ENCODE data around the gene PPP2CA. TPM values are rescaled to one million over a fixed set of nuclear protein-coding genes. Genes with fewer than 3 reads are reported as not detected.

PPP2CA gene
- total RNA-seq (100 to 1,000 TPM; 143 to 219 (median 180) TPM), polyA plus RNA-seq (100 to 1,000 TPM in 1 of 2 donors, 10 to 100 TPM in 1; 59.7 to 157 TPM)
- long read RNA-seq, donor 1, full-length matches to known transcripts: 264 of 283 reads
- long read RNA-seq, donor 1, partial matches to known transcripts: 5 of 283 reads
- long read RNA-seq, donor 1, other reads (novel, unspliced or antisense): 14 of 283 reads
- long read RNA-seq, donor 2, full-length matches to known transcripts: 1,206 of 1,303 reads
- long read RNA-seq, donor 2, partial matches to known transcripts: 10 of 1,303 reads
- long read RNA-seq, donor 2, other reads (novel, unspliced or antisense): 87 of 1,303 reads
- long read RNA-seq, donor 3, full-length matches to known transcripts: 300 of 310 reads
- long read RNA-seq, donor 3, partial matches to known transcripts: 2 of 310 reads
- long read RNA-seq, donor 3, other reads (novel, unspliced or antisense): 8 of 310 reads

GRCh38 chr5:134225780-134226440 is at the start of gene PPP2CA:
Gene PPP2CA (minus strand): TSS chr5:134226073. CDS start chr5:134225861, 212 bp downstream.
- no peaks in the 10 kb centered on the region for H3K27me3 ChIP-seq
- DNase-seq (peak; percentile 98 to 100 (median 99)), ATAC-seq (peak; percentile 92 to 97 (median 96))
- WGBS, 4 donors: 0 to 1% (median 0%) methylated on average over 43 to 73 of the region's 73 CpGs
- H3K9me3 ChIP-seq: no peaks in the 10 kb centered on the region
- H3K36me3 ChIP-seq: peaks cover 0 to 5% (median 0%) of the 10 kb centered on the region in 9 donors
- H3K27ac ChIP-seq: peak within 1 kb of the TSS; percentile 98 to 100 (median 99)
- peak within 1 kb of the TSS; percentile 64 to 100 (median 94) for H3K4me3 ChIP-seq
- TF ChIP-seq POLR2A (IDR thresholded peaks at IDR 0.05): peak; percentile 54 to 75
- TF ChIP-seq, protein P1, sequence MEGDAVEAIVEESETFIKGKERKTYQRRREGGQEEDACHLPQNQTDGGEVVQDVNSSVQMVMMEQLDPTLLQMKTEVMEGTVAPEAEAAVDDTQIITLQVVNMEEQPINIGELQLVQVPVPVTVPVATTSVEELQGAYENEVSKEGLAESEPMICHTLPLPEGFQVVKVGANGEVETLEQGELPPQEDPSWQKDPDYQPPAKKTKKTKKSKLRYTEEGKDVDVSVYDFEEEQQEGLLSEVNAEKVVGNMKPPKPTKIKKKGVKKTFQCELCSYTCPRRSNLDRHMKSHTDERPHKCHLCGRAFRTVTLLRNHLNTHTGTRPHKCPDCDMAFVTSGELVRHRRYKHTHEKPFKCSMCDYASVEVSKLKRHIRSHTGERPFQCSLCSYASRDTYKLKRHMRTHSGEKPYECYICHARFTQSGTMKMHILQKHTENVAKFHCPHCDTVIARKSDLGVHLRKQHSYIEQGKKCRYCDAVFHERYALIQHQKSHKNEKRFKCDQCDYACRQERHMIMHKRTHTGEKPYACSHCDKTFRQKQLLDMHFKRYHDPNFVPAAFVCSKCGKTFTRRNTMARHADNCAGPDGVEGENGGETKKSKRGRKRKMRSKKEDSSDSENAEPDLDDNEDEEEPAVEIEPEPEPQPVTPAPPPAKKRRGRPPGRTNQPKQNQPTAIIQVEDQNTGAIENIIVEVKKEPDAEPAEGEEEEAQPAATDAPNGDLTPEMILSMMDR (IDR thresholded peaks at IDR 0.05): no peak
- H3K4me1 ChIP-seq: peaks cover 4 to 68% (median 49%) of the 10 kb centered on the region in 12 donors
- intact Hi-C loops (cut with DNase I): loop anchor here in 5 of 10 donors (2.0 to 5.0 kb wide), 4 partner anchors 49 to 145 kb away; partner anchors contain the start of genes SKP1 (in 5 of the 5) and UBE2B (in 1 of the 5)

DNA sequence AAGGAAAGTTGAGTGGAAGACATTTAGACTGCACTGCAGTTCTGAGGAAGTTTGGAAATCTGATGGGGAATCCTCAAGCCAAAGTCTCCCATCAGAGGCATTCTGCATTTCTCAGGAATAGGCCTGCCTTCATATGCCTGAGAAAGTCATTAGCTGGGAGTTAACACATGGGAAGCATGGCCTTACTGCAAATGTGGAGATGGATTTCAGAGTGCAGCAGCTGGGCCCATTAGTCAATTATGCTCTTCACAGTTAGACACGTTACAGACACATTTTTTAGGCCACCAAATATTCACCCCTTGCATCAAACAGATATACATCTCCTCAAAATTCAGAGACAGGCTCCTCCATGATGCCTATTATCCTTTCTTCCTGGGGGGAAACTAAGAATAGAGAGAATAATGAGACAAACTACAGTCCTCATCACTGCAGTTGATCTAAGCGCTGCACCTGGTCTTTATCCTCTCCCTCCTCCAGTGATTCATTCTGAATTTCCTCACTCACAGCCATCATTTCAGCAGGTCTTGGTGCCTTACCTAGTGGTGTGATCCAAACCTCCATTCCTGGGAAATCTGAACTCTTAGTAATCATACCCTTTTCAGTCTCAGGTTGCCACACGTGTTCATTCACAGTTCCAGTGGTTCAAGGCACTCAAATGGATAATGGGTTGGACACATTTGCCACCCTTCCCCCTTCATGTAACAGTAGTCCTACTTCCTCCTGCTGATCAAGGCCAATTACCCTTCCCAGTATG is 47.9 kb upstream of the PPP2CA start:
- no peak for TF ChIP-seq POLR2A (IDR thresholded peaks at IDR 0.05)
- DNase-seq (no peak), ATAC-seq (no peak)
- no peaks in the 10 kb centered on the region for H3K4me1 ChIP-seq
- no peak overlapping the region for H3K27ac ChIP-seq
- intact Hi-C loops (cut with DNase I): no loop called here
- H3K36me3 ChIP-seq: no peaks in the 10 kb centered on the region
- peaks cover 0 to 15% (median 1%) of the 10 kb centered on the region in 12 donors for H3K9me3 ChIP-seq
- H3K4me3 ChIP-seq: no peak overlapping the region
- H3K27me3 ChIP-seq: no peaks in the 10 kb centered on the region
- 82 to 91% (median 84%) methylated on average over 3 of the region's 3 CpGs for WGBS, 4 donors

DNA sequence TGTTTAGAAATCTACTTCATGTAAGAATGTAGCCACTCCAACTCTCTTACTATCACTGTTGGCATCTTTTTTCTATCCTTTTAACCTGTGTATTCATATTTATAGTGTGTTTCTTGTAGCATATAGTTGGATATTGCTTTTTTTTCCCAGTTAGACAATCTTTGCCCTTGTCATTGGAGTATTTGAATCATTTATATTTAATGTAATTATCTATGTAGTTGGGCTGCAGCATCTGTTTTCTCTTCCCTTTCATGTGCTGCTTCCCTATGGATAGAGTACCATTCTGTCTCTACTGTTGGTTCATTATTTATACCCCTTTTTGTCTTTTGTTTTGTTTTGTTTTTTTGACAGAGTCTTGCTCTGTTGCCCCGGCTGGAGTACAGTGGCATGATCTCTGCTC is 45.2 kb upstream of the PPP2CA start:
- intact Hi-C loops (cut with DNase I): no loop called here

GRCh38 chr5:134268919-134269318 is 43.0 kb upstream of the PPP2CA start:
- DNase-seq (no peak), ATAC-seq (no peak)
- no peak for TF ChIP-seq POLR2A (IDR thresholded peaks at IDR 0.05)
- TF ChIP-seq, protein P1 (IDR thresholded peaks at IDR 0.05): no peak
- no peaks in the 10 kb centered on the region for H3K36me3 ChIP-seq
- H3K27ac ChIP-seq: no peak overlapping the region
- H3K4me1 ChIP-seq: no peaks in the 10 kb centered on the region
- WGBS, 4 donors: 90 to 95% (median 94%) methylated on average over 4 of the region's 4 CpGs
- intact Hi-C loops (cut with DNase I): no loop called here
- H3K27me3 ChIP-seq: no peaks in the 10 kb centered on the region
- peaks cover 0 to 24% (median 7%) of the 10 kb centered on the region in 12 donors for H3K9me3 ChIP-seq
- H3K4me3 ChIP-seq: no peak overlapping the region

More for the DNA sequence above, 45.2 kb upstream of the PPP2CA start:
- no peak for DNase-seq
- Histone ChIP-seq H3K9me3 (peaks cover 0 to 15% (median 1%) of the 10 kb centered on the region in 12 donors), H3K36me3 (no peaks in the 10 kb centered on the region), H3K27me3 (no peaks in the 10 kb centered on the region), H3K27ac (no peak overlapping the region), H3K4me1 (no peaks in the 10 kb centered on the region), H3K4me3 (no peak overlapping the region)
- no peak for ATAC-seq
- TF ChIP-seq, protein P1 (IDR thresholded peaks at IDR 0.05): no peak
- no peak for TF ChIP-seq POLR2A (IDR thresholded peaks at IDR 0.05)
- WGBS, 4 donors: 86 to 93% (median 90%) methylated on average over 1 of the region's 1 CpG

Data from heart left ventricle (tissue), 16 donors.